Coronary artery (tissue), 2 donors: ENCODE results near the gene CHST1.

Experiments used
- DNase-seq: peaks from one replicate; pipeline ENCODE4 v3.0.0-alpha.2; 2017; ENCODE audit warnings: low spot score
- H3K27ac ChIP-seq, 2 donors: fragments of 200-600 bp; sonication (generic); one replicate each; pipeline ENCODE4 v1.5.1; 2016 to 2019
- H3K4me3 ChIP-seq: fragments of 200-600 bp; sonication (generic); 2 replicates; pipeline ENCODE4 v1.5.1; 2016; ENCODE audit warnings: mild to moderate bottlenecking, moderate library complexity
- TF ChIP-seq, protein P1 (sequence below): fragments of 200-600 bp; sonication (generic); IDR thresholded peaks from one replicate; pipeline ENCODE4 v1.5.1; 2019; ENCODE audit warnings: antibody characterized with exemption

The CHST1 gene

DNA sequence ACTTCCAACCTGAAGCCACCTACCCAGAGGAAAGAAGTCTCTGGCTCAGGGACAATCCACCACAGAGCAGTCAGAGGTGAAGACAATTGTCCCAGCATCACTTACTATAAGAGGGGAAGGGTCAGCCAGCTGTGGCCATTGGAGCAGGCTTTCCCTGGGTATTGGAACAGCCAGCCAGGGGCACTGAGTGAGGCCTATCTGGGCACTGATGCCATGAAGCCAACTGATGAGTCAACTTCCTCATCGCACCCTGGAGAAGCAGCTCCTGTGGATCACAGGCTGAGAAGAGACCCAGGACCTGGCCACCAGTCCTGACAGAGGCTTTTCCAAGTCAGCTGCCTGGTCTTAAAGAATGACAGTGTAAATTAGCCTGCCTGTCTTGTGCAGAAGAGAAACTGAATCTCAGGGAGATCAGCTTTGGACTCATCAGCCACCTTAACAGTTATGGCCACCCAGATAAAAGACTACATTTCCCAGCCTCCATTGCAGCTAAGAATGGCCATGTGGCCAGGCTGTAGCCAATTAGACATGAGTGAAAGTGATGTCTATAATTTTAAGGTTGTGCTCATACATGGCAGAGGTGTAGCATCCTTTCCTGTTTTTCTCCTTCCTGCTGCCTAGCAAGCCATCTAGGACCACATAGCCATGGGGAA lies 19.0 kb downstream of the CHST1 start:
- DNase-seq = no peak
- no peak overlapping the region for H3K4me3 ChIP-seq
- TF ChIP-seq, protein P1, sequence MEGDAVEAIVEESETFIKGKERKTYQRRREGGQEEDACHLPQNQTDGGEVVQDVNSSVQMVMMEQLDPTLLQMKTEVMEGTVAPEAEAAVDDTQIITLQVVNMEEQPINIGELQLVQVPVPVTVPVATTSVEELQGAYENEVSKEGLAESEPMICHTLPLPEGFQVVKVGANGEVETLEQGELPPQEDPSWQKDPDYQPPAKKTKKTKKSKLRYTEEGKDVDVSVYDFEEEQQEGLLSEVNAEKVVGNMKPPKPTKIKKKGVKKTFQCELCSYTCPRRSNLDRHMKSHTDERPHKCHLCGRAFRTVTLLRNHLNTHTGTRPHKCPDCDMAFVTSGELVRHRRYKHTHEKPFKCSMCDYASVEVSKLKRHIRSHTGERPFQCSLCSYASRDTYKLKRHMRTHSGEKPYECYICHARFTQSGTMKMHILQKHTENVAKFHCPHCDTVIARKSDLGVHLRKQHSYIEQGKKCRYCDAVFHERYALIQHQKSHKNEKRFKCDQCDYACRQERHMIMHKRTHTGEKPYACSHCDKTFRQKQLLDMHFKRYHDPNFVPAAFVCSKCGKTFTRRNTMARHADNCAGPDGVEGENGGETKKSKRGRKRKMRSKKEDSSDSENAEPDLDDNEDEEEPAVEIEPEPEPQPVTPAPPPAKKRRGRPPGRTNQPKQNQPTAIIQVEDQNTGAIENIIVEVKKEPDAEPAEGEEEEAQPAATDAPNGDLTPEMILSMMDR = no peak
- H3K27ac ChIP-seq = no peak overlapping the region

DNA sequence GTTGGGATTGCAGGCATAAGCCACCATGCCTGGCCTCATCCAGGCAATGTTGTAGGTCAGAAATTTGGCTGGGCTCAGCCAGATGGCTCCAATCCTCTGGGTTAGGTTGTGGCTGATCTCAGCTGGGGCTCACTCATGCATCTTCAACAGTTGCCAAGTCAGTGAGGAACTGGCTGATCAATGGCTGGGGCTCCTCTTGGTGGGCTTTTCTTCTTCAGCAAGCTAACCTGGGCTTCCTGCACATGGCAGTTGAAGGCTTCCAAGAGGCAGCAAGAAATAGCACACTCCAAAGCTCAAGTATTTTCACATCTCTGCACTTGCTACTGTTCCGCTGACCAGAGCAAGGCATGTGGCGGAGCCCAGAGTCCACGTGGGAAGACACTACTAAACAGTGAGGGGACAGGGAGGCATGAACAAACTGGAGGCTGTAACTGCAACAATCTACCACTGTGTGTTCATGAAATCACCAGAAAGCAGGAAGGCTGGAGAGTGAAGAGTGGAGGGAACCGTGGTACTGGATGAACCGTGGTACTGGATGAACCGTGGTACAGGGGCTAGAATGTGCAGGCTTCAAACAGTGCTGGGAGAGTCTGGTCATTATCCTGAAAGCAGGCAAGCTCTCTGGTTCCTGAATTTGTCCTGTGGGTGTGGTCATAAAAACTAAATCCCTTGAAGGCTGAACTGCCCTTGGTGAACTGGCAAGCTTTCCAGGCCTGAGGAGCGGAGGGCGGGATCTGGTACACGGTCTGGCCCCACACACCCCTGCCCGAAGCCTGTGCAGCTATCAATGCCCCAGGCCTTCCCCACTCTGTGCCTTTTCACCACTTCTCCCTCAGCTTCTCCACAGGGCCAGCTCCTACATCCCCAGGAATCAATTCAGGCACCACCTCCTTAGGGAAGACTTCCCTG lies 20.2 kb downstream of the CHST1 start:
- TF ChIP-seq, protein P1 = no peak
- DNase-seq = no peak
- H3K4me3 ChIP-seq = no peak overlapping the region
- H3K27ac ChIP-seq = no peak overlapping the region

DNA sequence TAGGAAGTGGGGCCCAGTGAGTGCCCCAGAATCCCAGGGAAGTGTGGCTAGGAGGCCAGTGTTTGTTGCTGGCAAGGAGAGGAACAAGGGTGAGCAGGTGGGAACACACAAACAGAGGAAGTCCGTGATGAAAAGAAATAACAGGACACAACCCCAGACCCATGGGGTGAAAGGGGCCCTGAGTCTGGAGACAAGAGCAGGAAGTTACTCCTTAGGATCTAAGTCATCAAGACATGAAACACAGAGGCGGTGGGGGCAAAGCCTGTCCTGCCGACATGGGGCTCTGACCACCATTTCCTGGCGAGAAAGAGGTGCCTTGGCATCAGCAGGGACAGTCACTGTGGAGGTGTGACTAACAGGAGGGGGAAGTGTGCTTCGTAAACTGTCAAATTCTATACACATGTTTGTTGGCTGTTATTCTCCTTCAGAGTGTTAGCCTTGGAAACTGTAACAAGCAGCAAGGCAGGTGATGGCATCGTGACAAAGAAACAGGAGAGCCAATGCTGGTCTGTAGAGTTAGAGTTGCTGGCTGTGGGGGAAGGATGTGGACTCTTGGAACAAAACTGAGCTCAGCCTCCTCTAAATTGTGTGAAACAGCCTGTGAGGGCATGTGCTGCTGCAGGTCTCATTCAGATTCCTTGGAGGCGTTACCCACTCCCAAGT lies 21.7 kb downstream of the CHST1 start:
- DNase-seq = no peak
- H3K4me3 ChIP-seq = no peak overlapping the region
- H3K27ac ChIP-seq = no peak overlapping the region
- TF ChIP-seq, protein P1 = no peak

DNA sequence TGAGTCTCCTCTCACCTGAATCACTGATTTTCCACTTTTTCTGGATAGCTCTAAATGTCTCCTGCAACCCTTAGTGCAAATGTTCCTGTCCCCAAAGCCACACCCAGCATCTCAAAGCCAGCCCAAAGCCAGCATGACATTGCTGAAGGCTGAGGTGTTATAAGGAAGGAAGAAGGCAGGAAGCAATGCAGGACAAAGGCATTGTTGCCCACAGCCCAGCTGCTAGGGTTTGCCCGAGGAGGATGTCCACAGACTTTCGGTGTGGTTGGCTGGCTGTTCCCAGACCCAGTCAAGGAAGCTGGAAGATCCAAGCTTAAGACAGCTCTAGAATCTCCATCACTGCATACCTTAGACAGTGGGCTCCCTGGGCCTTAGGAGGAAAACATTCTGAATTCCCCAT lies 23.5 kb downstream of the CHST1 start:
- DNase-seq = no peak
- TF ChIP-seq, protein P1 = no peak
- Histone ChIP-seq H3K4me3 (no peak overlapping the region), H3K27ac (no peak overlapping the region)

DNA sequence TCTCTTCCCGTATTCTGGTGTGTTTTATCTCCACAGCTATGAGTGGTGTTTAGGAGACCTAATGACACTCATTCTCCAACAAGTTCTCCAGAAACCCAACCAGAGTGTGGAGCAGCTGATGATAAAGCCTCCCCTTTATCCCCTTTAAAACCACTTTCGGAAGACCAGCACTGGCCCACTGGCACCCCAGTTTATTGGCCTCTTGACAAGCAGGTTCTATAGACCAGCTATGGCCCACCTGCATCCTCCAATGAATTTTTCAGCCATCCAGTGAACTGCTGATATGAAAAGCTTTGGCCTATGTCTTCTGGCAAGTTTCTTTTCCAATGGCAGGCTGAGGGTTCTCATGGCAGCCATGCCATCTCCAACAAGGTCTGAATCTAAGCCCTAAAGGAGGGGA lies 27.4 kb downstream of the CHST1 start:
- H3K4me3 ChIP-seq = no peak overlapping the region
- DNase-seq = no peak
- H3K27ac ChIP-seq = no peak overlapping the region
- TF ChIP-seq, protein P1 = no peak

GRCh38 chr11:45635907-45636306 lies 29.5 kb downstream of the CHST1 start:
- no peak for DNase-seq
- TF ChIP-seq, protein P1 = no peak
- Histone ChIP-seq H3K27ac (no peak overlapping the region), H3K4me3 (no peak overlapping the region)
